Measurements from ENCODE around the gene BCAS4.
A peak's percentile ranks its signal among the peaks of the same experiment; 100 is the strongest.
"Not testable (repeated sequence)": the region's sequence is repeated elsewhere in the genome, so short reads cannot be mapped to it uniquely, and the experiment has no call there.

BCAS4 gene

DNA sequence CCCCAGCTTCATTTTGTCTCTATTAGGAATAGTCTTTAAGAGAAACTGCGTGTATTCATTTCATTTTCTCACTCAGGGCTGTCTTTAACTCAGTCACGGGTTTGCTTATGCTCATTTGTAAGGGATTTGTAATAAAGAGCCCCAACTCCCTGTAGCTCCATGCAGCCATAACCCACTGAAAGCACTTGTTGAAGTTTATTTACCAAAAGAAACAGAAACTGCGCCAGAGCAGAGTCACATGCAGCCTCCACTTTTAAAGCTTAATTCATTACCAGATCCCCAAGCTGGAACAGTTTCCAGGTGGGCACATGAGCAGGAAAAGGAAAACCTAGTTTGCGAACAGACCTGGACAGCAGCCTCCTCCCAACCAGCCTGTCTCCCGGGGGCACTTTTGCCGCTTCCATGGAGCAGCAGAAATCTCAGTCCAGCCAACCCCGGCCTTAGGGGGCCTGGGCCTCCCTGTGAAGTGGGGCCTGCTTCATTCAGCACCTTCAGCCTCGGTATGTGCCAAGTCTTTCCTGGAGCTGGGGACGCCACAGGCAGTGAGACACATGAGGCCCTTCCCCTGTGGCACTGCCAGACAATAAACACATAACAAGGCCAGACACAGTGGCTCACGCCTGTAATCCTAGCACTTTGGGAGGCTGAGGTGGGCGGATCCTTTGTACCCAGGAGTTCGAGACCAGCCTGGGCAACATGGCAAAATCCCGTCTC, 4.5 kb downstream of the BCAS4 start:
- DNase-seq = no peak

DNA sequence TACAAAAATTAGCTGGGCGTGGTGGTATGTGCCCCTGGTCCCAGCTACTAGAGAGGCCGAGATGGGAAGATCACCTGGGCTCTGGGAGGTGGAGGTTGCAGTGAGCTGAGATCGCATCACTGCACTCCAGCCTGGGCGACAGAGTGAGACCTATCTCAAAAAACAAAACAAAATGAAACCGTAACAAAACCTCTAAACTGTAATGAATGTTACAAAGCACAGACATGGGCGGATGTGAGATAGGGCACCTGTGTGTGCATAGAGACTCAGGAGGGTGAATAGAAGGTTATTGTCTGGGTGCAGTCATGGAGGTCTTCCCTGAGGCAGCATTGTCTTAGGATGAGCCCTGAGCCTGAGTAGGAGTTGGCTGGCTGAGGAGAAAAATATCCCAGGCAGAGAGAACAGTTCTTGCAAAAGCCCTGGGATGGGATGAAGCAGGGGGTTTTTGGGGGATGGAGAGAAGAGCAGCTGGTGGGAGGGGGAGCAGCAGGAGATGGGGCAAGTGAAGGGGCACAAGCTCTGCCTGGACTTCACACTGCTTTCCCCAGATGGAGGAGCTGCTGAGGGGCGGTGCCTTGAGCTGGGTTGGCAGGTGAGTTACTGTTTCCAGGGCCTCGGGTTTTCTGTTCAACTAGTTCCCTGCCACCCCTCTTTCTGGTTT, 5.2 kb downstream of the BCAS4 start:
- DNase-seq = no peak

DNA sequence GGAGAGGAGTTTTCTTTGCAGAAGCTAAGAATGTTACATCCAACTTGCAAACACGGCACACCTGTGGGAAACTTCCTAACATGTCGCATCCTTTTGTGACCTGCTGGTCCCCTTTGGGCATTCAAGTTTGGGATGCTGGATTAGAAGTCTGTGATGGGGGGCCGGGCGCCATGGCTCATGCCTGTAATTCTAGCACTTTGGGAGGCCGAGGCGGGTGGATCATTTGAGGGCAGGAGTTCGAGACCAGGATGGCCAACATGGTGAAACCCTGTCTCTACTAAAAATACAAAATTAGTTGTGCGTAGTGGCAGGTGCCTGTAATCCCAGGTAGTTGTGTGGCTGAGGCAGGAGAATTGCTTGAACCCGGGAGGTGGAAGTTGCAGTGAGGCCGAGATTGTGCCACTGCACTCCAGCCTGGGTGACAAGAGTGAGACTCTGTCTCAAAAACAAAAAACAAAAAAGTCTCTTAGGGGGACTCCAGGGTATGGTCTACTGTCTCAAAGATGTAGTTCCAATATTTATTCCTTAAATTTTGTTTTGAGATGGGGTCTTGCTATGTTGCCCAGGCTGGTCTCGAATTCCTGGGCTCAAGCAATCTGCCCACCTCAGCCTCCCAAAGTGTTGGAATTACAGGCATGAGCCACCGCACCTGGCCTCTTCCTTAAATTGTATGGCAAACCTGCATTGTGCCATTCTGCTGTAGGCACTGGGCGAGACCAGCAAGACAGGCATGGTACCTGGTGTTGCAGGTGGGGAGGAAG, 6.3 kb downstream of the BCAS4 start:
- not testable (repeated sequence) for DNase-seq

DNA sequence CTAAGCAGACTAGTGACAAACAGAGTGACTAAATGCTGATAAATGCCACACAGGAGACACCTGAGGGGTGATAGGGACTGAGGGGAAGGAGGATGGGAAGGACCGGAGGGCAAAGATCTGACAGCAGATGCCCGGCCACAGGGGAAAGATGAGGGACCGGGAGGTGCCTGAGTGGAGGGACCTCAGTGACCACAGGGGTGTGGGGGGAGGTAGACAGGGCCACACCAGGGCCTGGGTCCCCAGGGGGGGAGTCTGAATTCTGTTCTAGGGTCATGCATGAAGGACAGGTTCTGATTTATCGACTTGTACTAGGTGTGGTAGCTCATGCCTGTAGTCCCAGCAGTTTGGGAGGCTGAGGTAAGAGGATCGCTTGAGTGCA, 6.9 kb downstream of the BCAS4 start:
- DNase-seq = no peak

DNA sequence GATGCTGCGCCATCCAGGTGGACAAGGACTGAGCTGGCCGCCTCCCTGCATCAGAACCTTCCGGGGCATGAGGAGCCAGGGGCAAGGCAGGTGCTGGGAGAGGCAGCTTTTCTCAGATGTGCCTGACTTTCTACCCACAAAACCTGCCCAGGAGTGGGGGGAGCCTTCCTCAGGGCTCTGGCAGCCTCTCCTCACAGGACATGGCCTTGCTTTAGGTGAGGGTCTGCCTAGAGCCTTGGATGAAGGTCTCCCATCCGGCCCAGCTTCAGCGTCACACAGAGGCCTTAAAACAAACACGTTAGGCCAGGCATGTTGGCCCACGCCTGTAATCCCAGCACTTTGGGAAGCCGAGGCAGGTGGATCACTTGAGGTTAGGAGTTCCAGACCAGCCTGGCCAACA, 7.4 kb downstream of the BCAS4 start:
- no peak for DNase-seq

DNA sequence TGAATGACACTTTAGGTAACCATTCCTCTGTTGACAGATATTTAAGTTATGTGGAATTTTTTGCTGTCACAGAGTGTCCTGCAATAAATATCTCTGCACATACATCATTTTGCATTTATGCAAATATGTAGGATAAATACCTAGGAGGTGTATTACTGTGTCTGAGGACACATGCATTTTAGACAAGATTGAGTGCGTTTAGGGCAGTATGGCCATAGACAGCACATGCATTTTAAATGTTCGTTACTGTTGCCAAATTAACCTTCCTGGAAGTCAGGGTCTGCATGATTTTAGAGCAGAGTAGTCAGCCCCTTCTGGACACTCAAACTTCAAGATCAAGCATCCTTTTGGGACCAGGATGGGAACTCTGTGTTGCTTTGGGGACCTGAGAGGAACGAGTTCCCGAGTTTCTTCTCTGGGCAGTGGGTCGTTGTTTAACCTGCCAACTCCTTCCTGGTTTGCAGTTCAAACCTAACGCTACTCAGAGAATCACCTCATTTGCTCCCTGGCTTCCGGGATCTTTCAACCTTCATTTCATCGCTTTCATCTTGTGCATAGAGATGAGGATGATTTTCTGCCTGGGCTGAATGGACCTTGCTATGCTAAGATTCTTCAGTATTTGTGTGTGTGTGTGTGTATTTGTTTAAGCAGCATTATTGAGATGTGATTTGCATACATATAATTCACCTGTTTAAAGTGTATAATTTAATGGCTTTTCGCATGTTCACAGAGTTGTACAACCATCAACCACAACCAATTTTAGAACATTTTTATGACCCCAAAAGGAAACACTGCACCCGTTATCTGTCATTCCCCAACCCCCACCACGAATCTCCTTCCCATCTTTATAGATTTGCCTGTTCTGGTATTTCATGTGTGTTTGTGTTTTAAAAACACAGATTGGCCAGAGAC, 9.8 kb downstream of the BCAS4 start:
- DNase-seq = no peak

DNA sequence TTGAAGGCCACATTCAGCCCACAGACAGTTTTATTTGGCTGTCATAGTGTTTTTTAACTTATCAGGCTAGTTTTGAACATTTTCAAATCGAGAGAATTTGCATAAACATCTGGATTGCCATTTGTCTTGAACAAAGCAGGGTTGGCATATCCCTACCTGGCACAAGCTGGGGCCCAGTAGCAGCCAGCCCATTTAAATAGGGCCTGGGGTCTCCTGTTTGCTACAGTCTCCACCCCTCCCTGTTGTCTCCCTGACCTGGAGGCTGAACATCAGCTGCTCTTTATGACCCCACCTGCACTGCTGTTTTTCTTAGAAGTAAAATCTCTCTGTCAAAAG, 10.5 kb downstream of the BCAS4 start:
- DNase-seq = no peak

DNA sequence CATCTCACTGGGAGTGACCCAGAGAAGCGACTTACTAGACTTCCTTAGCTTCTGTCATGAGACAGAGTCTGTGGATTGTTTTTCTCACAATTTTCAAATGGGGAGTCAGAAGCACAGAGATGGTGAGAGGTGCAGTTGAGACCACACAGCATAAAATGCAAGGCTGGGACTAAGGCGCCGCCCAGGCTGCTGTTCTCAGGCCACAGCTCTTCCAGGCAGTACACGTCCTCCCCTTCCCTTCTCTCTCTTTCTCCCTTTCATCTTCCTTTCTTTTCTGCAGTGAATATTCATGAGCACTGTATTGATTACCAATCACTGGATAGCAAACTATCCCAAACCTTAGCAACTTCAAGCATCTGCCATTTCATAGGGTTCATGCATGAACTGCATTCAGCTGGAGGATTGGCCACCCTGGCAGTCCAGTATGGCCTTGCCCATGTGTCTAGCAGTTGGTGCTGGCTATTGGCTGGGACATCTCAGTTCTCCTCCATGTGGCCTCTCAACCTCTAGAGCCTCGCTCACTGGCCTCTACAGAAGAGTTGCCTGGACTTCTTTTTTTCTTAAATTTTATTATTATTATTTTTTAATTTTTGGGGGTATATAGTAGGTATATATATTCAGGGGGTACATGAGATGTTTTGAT, 11.4 kb downstream of the BCAS4 start:
- no peak for DNase-seq

DNA sequence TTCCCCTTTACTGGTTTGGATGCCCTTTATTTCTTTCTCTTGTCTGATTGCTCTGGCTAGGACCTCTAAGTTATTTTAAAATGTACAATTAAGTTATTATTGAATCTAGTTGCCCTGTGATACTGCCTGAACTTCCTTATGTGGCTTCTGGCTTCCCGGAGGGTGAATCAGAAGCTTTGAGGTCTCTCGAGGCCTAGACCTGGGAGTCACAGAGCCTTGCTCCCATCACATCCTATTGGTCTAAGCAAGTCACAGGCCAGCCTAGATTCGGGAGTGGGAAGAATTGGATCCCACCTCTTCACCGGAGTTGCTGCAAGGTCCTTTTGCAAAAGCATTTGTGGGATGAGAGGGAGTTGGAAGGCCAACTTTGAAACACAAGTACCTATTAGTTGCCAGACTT, 15.2 kb downstream of the BCAS4 start:
- DNase-seq = no peak

DNA sequence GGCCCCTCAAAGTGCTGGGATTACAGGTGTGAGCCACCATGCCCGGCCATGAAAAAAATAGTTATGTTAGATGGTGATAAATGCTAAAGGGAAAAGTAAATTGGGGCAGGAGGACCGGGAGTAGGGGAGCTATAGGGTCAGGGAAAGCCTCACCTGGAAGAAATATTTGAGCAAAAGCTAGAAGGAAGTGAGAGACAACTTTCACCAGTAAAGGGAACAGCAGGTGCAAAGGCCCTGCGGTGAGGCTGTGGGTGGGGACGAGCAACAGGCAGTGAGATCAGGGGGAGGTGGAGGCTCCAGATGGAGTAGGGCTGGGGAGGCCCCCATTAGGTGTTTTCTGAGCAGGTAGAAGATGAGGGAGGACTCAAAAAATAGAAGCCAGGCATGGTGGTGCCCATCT, 16.0 kb downstream of the BCAS4 start:
- DNase-seq = no peak

DNA sequence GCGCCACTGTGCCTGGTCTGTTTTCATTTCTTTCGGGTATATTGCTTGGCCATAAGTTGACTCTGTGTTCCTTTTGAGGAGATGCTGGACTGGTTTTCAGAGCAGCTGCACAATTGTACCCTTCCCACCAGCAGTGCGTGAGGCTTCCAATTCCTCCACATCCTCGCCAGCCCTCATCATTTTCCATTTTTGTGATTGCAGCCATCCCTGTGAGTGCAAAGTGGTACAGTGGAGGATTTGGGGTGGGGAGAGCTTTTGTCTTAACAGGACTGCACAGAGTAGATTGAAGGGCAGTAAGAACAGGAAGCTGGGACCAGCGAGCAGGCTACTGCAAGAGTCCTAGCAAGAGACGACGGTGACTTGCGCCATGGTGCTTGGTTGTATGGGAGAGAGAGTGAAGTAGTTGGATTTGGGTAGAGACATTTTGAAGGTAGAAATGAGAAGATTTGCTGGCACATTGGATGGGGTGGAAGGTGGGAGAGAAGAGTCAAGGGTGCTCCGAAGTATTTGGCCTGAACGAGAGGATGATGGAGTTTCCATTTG, 18.3 kb downstream of the BCAS4 start:
- no peak for DNase-seq

DNA sequence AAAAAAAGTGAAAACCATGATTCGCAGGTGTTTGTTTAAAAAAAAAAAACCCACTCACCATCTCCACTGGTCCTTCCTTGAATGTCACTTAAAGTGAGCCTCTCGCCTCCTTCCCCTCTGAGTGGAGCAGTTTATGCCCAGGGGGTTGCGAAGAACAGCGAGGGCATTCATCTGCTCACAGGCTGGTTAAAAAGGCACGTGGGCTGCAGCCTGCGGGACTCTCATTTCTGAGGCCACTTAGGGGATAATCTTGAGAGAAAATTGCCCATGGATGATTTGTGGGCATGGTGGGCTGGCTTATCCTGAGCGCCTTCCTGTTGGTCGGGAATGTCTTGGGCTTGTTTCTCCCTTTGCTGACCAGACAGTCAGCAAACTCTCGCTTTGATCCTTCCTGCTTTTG, 18.9 kb downstream of the BCAS4 start:
- DNase-seq = no peak

DNA sequence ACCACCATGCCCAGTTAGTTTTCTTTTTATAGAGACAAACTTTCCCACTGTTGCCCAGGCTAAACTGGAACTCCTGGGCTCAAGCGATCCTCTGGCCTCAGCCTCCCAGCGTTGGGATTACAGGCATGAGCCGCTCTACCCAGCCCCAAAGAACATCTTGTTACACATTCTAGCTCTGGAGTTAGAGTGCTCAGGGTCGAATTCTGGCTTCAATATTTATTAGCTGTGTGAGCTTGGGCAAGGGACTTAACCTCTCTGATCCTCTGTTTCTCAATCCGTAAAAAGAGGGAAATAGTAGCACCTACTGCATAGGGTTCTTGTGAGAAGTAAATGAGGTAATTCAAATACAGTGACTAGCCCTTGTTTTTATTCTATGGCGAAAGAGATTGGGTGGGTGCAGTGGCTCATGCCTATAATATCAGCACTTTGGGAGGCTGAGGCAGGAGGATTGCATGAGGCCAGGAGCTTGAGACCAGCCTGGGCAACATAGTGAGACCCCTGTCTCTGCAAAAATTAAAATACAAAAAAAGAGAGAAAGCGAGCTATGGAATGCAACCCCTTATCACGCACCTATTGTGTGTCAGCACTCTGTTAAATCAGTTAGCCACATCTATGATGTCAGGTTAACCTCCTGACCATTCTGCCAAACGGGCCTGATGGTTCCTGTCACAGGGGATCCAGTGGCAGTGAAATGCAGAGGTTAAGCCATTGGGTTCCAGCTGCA, 19.7 kb downstream of the BCAS4 start:
- DNase-seq = no peak

DNA sequence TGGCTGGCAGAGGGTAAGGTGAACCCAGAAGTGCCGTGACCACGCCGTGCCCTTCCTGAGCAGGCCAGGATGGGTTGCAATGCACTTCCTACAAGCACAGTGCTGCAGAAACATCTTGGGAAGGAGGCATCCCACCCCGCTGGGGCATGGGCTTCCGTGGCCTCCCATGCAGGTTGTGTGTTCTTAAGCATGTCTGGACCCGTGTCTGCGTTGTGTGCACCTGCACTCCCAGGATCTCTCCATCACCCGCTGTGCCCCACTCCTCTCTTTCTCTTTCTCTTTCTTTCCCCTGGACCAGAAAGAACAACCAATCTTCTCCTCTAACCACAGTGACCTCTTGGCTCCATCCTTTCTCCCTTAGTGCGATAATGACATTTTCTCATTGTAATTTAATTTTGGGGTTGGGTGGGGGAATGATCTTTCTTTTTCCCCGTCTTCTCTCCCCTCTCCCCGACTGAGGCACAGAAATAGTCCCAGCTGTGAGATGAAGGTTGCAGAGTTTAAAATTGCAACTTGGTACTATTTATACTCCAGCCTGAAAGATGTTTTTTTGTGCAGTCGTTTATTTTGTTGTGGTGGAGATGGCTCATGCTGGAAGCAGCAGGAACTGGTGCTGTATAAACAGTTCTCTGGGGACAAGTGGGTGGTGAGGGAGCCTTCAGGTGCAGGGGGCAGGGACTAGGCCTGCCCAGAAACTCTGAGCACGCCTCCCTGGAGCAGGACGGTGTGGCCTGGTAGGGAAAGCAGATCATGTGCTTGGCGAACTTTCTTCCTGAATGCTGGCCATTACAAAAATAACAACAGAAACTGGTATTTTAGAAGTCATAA, 20.5 kb downstream of the BCAS4 start:
- DNase-seq = peak; percentile 38

DNA sequence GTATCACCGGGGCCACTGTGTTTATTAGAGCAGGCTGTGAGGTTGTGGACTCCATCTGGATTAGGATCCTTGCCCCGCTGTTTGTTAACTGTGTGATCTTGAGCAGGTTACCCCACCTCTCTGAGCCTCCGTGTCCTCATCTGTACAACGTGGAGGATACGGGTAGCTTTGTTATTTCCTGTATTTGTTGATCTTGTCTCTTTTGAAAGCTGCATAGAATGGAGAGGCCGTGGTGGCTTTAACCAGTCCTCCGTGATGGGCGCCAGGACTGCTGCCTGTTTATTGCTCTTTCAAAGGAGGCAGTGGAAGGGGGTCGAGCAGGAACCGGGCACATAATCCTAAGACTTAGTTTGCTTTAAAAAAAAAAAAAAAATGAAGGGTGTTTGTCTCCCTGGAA, 22.9 kb downstream of the BCAS4 start:
- DNase-seq = no peak

DNA sequence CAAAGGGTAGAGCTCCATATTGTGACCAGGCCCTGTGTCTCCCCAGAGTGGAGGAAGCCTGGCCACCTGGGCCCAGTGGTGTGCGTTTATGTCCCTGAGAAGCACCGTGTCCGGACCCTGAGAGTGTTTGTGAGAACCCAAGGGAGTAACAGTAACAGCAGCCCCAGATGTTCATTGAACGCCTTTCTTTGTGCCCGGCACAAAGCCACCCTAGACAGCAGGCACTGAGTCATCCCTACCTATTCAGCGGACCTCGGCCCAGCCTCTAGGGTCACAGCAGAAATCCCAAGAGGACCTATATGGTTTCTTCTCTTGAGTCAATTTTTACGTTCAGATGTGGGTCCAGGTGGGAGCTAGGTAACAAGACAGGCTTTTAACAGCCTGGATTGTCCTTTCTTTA, 24.5 kb downstream of the BCAS4 start:
- DNase-seq = no peak

DNA sequence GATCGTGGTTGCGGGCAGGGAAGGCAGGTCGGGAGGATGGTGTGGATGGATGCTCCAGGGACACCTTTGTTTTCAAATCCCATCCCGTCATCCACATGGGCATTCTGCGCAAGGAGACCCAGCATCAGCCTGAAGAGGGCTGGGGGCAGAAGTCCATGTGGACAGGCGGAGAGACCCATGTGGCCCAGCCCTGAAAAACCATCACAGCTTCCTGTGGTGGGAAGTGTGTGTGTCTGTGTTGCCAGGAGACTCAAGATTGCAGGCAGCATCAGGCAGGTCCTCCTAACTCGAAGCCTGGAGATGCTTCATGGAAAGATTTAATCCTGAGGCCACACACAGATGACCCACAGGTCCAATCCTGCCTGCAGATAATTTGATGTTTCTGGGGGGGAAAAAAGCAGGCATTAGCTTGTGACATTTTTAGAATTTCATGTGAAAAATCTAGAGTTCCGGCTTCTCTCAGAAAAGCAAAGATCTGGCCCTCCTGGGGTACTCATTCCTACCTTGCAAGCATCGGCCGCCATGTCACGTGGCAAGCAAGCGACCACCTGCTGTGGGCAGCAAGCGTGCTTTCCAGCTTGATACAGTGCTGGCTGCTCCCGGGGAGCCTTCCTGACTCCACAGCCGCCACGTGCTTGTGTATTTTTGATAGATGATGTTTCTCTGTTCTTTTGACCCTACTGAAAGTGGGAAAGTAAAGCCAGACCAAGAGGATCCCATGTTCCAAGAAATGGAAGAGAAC, 25.8 kb downstream of the BCAS4 start:
- DNase-seq = no peak

DNA sequence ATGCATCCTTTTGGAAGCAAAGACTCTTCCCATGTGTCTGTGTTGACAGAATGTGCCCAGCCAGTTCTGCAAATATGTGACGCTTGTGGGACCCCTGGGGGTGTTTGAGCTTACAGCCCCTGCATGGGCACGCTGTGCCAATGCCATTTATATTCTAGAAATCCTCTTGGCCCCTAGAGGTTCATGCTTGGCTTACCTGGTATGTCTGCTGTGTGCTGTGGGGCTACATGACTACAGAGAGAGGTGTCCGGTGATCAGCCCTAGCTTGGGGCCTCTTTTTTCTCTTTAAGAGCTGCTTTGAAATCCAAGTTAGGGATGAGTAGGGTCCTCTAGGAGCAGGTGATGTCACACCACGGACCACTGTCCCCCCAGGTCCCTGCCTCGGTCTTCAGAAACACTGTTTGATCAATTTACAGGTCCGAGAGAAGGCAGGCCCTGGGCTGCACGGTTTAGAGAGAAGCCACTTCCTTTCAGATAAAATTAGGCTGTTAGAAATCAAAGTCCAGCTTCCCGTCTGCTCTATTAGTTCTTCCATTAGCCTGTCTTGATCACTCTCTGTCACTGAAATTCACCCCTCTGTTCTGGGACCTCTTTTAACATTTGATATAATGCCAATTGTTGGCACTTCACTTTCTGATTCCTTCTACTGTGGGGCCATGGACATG, 26.5 kb downstream of the BCAS4 start:
- DNase-seq = no peak

DNA sequence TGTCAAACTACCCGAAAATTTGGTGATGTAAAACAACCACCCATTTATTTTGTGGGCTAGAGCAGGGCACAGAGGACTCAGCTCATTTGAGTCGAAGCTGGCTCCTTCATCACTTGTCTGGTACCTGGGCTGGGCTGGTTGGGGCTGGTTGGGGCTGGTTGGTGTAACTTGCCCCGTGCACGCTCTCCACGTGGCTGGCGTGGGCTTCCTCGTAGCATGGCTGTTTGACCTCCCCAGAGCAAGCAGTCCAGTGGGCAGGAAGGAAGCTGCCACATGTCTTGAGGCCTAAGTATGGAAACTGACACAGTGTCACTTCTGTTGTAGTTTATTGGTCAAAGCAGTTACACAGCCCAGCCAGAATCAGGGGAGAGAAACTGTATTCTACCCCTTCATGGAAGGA, 27.1 kb downstream of the BCAS4 start:
- DNase-seq = no peak

DNA sequence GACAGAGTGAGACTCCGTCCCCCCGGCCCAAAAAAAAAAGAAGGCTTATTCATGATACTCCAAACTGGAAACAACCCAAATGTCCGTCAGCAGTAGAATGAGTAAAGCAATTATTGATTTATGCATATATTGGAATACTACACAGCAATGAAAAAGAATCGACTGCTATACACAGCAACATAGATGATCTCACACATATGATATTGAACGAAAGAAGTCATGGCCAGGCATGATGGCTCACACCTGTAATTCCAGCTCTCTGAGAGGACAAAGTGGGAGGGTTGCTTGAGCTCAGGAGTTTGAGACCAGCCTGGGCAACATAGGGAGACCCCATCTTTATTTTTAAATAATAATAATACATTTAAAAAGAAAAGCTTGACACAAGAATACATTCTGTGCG, 28.5 kb downstream of the BCAS4 start:
- DNase-seq = no peak

Measured in NCI-H2171 (cell line).